HEK293 (cell line): Measurements from ENCODE around the gene UBL7.

ENCODE experiments used
- CTCF ChIA-PET: fragments of 350-600 bp; formaldehyde crosslinking; extraction: SDS; loops from one replicate; lab custom pipeline; 2021; ENCODE audit warnings: antibody characterized with exemption; lab: Yijun Ruan, JAX
- POLR2A ChIA-PET: fragments of 300-600 bp; formaldehyde crosslinking; extraction: SDS; loops from one replicate; lab custom pipeline; 2020; ENCODE audit warnings: antibody characterized with exemption, inconsistent platforms; lab: Yijun Ruan, JAX
- H3K27ac ChIP-seq: fragments of 200-500 bp; sonication (Bioruptor generic); 2 replicates; pipeline ENCODE4 v1.5.1; 2014; ENCODE audit warnings: low read depth, low read length, control low read depth, inconsistent platforms; ENCODE audit errors: extremely low read depth
- H3K36me3 ChIP-seq, 2 experiments: fragments of 200-500 bp in 1 of 2; sonication (Bioruptor generic) in 1 of 2; 1 replicate in 1 of 2; 2 replicates in 1 of 2; pipeline ENCODE4 v1.5.1; 2014 to 2017; ENCODE audit warnings: inconsistent platforms in 2 of 2, low read length in 2 of 2; ENCODE audit not compliant: control insufficient read depth in 2 of 2, insufficient read depth in 1 of 2
- H3K4me1 ChIP-seq: fragments of 200-500 bp; sonication (Bioruptor generic); 2 replicates; pipeline ENCODE4 v1.5.1; 2014; ENCODE audit warnings: mild to moderate bottlenecking, low read length, inconsistent platforms; ENCODE audit not compliant: control insufficient read depth, insufficient read depth
- H3K4me3 ChIP-seq: 2 replicates; pipeline ENCODE4 v1.5.1; 2011; ENCODE audit warnings: low read depth, mild to moderate bottlenecking, control low read depth, low read length, moderate library complexity
- H3K9me3 ChIP-seq: fragments of 200-500 bp; sonication (Bioruptor generic); 2 replicates; pipeline ENCODE4 v1.5.1; 2014; ENCODE audit warnings: low read depth, low read length, inconsistent platforms; ENCODE audit not compliant: control insufficient read depth, insufficient read depth
- AEBP2 ChIP-seq: fragments of 450-650 bp; formaldehyde crosslinking; IDR thresholded peaks from 2 replicates; pipeline ENCODE4 v1.5.1; 2016; ENCODE audit warnings: missing biosample characterization, missing genetic modification characterization, borderline replicate concordance
- EGR2 ChIP-seq: fragments of 450-650 bp; formaldehyde crosslinking; IDR thresholded peaks from 2 replicates; pipeline ENCODE4 v1.5.1; 2016; ENCODE audit warnings: low read depth, missing biosample characterization, missing genetic modification characterization
- GLIS1 ChIP-seq: fragments of 450-650 bp; formaldehyde crosslinking; IDR thresholded peaks from 2 replicates; pipeline ENCODE4 v1.5.1; 2016; ENCODE audit warnings: missing biosample characterization, missing genetic modification characterization
- KLF16 ChIP-seq: fragments of 450-650 bp; formaldehyde crosslinking; IDR thresholded peaks from 2 replicates; pipeline ENCODE4 v1.5.1; 2017; ENCODE audit warnings: missing biosample characterization, missing genetic modification characterization
- KLF17 ChIP-seq: fragments of 450-650 bp; formaldehyde crosslinking; IDR thresholded peaks from 2 replicates; pipeline ENCODE4 v1.5.1; 2016; ENCODE audit warnings: missing biosample characterization, missing genetic modification characterization
- MYNN ChIP-seq: fragments of 450-650 bp; formaldehyde crosslinking; IDR thresholded peaks from 2 replicates; pipeline ENCODE4 v1.5.1; 2016; ENCODE audit warnings: missing biosample characterization, missing genetic modification characterization, borderline replicate concordance
- PRDM1 ChIP-seq: fragments of 450-650 bp; formaldehyde crosslinking; IDR thresholded peaks from 2 replicates; pipeline ENCODE4; 2016; ENCODE audit warnings: missing biosample characterization, missing genetic modification characterization
- ZBTB17 ChIP-seq: fragments of 450-650 bp; formaldehyde crosslinking; IDR thresholded peaks from 2 replicates; pipeline ENCODE4 v1.5.1; 2016; ENCODE audit warnings: missing biosample characterization, missing genetic modification characterization
- ZIC2 ChIP-seq: fragments of 450-650 bp; formaldehyde crosslinking; IDR thresholded peaks from 2 replicates; pipeline ENCODE4 v1.5.1; 2016; ENCODE audit warnings: missing biosample characterization, missing genetic modification characterization
- ZNF132 ChIP-seq: fragments of 450-650 bp; formaldehyde crosslinking; IDR thresholded peaks from 2 replicates; pipeline ENCODE4 v1.5.1; 2017; ENCODE audit warnings: missing biosample characterization, missing genetic modification characterization, borderline replicate concordance
- ZNF266 ChIP-seq: fragments of 450-650 bp; formaldehyde crosslinking; IDR thresholded peaks from 2 replicates; pipeline ENCODE4 v1.5.1; 2016; ENCODE audit warnings: missing biosample characterization, missing genetic modification characterization, low read depth
- ZNF530 ChIP-seq: fragments of 450-650 bp; formaldehyde crosslinking; IDR thresholded peaks from 2 replicates; pipeline ENCODE4 v1.5.1; 2016; ENCODE audit warnings: low read depth, missing biosample characterization, missing genetic modification characterization
- ZNF549 ChIP-seq: fragments of 450-650 bp; IDR thresholded peaks from 2 replicates; pipeline ENCODE4 v1.5.1; 2018; ENCODE audit warnings: missing biosample characterization, missing genetic modification characterization, mild to moderate bottlenecking, inconsistent platforms, moderate library complexity
- ZNF555 ChIP-seq: fragments of 450-650 bp; formaldehyde crosslinking; conservative IDR thresholded peaks from 2 replicates; pipeline ENCODE4 v1.5.1; 2017; ENCODE audit warnings: missing biosample characterization, mild to moderate bottlenecking, missing genetic modification characterization, inconsistent platforms
- ZNF561 ChIP-seq: fragments of 450-650 bp; IDR thresholded peaks from 2 replicates; pipeline ENCODE4 v1.5.1; 2018; ENCODE audit warnings: missing biosample characterization, missing genetic modification characterization, borderline replicate concordance
- ZNF585B ChIP-seq: fragments of 450-650 bp; formaldehyde crosslinking; IDR thresholded peaks from 2 replicates; pipeline ENCODE4 v1.5.1; 2016; ENCODE audit warnings: missing biosample characterization, missing genetic modification characterization
- ZNF626 ChIP-seq: fragments of 450-650 bp; sonication (Bioruptor Pico); formaldehyde crosslinking; IDR thresholded peaks from 2 replicates; pipeline ENCODE4 v1.5.1; 2018; ENCODE audit warnings: missing biosample characterization, missing genetic modification characterization, inconsistent platforms
- ZNF701 ChIP-seq: fragments of 450-650 bp; formaldehyde crosslinking; IDR thresholded peaks from 2 replicates; pipeline ENCODE4 v1.5.1; 2016; ENCODE audit warnings: missing biosample characterization, missing genetic modification characterization
- ZNF704 ChIP-seq: fragments of 450-650 bp; formaldehyde crosslinking; IDR thresholded peaks from 2 replicates; pipeline ENCODE4 v1.5.1; 2016; ENCODE audit warnings: missing biosample characterization, missing genetic modification characterization
- ZNF76 ChIP-seq: fragments of 450-650 bp; formaldehyde crosslinking; IDR thresholded peaks from 2 replicates; pipeline ENCODE4; 2016; ENCODE audit warnings: low read depth, missing biosample characterization, missing genetic modification characterization, borderline replicate concordance

UBL7 gene

GRCh38 chr15:74420193-74420905 lies 40.6 kb downstream of the UBL7 start:
- ChIA-PET CTCF (interaction anchor here (0.7 to 2.0 kb wide), 4 partner anchors 18 to 373 kb away, joined by 3 to 5 read pairs (median 4); no protein-coding TSS in a partner anchor), POLR2A (interaction anchor here (1.2 kb wide), 1 partner anchor 41 kb away, joined by 11 read pairs; the partner anchor contains the start of gene UBL7)
- no peaks in the 10 kb centered on the region for H3K4me1 ChIP-seq
- H3K9me3 ChIP-seq: no peaks in the 10 kb centered on the region
- no peak overlapping the region for H3K27ac ChIP-seq
- H3K36me3 ChIP-seq: no peaks in the 10 kb centered on the region
- H3K4me3 ChIP-seq: no peak overlapping the region
- TF ChIP-seq ZIC2 (tag by site-specific recombination): peak; percentile 45; the same call in 1 of the 2 replicates
- no peak for TF ChIP-seq ZNF626
- no peak for TF ChIP-seq ZNF549 (tag by site-specific recombination)
- no peak for TF ChIP-seq PRDM1 (tag by site-specific recombination)
- no peak for TF ChIP-seq ZNF704 (tag by site-specific recombination)
- TF ChIP-seq ZNF132 (tag by site-specific recombination): no peak
- no peak for TF ChIP-seq ZNF530
- TF ChIP-seq GLIS1: peak; percentile 53
- TF ChIP-seq ZNF266: no peak
- no peak for TF ChIP-seq ZNF585B (tag by site-specific recombination)
- TF ChIP-seq ZBTB17: no peak
- TF ChIP-seq ZNF76 (tag by site-specific recombination): no peak
- TF ChIP-seq EGR2 (tag by site-specific recombination): no peak
- no peak for TF ChIP-seq ZNF701
- no peak for TF ChIP-seq MYNN (tag by site-specific recombination)

GRCh38 chr15:74419432-74419831 lies 41.5 kb downstream of the UBL7 start:
- CTCF ChIA-PET: interaction anchor here (0.9 to 2.0 kb wide), 3 partner anchors 17 to 44 kb away, joined by 3 to 4 read pairs (median 4); no protein-coding TSS in a partner anchor
- no peaks in the 10 kb centered on the region for H3K9me3 ChIP-seq
- no peak overlapping the region for H3K27ac ChIP-seq
- TF ChIP-seq KLF17 (tag by site-specific recombination) (0 out of 2 replicates have a peak, but pooled peaks have one; percentile 39), AEBP2 (tag by site-specific recombination) (no peak), ZNF555 (tag by site-specific recombination) (no peak), ZNF561 (tag by site-specific recombination) (no peak), GLIS1 (peak; percentile 51; the same call in 1 of the 2 replicates), KLF16 (tag by site-specific recombination) (no peak)
- TF ChIP-seq, all 188 proteins: peak for 2
- POLR2A ChIA-PET: no interaction called here
- H3K4me3 ChIP-seq: no peak overlapping the region
- no peaks in the 10 kb centered on the region for H3K36me3 ChIP-seq
- H3K4me1 ChIP-seq: no peaks in the 10 kb centered on the region
